SK-N-SH (cell line): Measurements from ENCODE around the gene TSKS. TPM values are rescaled to one million over a fixed set of nuclear protein-coding genes. Genes with fewer than 3 reads are reported as not detected.
A peak's percentile ranks its signal among the peaks of the same experiment; 100 is the strongest.

Source experiments
- CTCF ChIA-PET: fragments of 300-600, 350-600 bp; formaldehyde crosslinking; extraction: SDS; loops from one replicate; lab custom pipeline; 2021; lab: Yijun Ruan, JAX
- POLR2A ChIA-PET: fragments of 350-600 bp; sonication (Branson Sonifier 250); formaldehyde crosslinking; extraction: SDS; loops from one replicate; lab custom pipeline; 2020; ENCODE audit warnings: antibody characterized with exemption, inconsistent platforms; lab: Yijun Ruan, JAX
- DNase-seq: peaks from one replicate; pipeline ENCODE4 v3.0.0; 2012
- H2AFZ ChIP-seq: fragments of 200-600 bp; sonication (generic); 2 replicates; pipeline ENCODE4 v1.8.1; 2016; ENCODE audit warnings: antibody characterized with exemption, mild to moderate bottlenecking, low read depth
- H3F3A ChIP-seq: fragments of 200-600 bp; sonication (generic); replicated peaks from 2 replicates; pipeline ENCODE3; 2016; ENCODE audit warnings: antibody characterized with exemption, mild to moderate bottlenecking; ENCODE audit not compliant: insufficient read depth
- H3K27ac ChIP-seq, 2 experiments: fragments of 200-500 bp in 1 of 2; fragments of 200-600 bp in 1 of 2; sonication (Bioruptor generic) in 1 of 2; sonication (generic), shearing (Covaris generic) in 1 of 2; 2 replicates each; pipeline versions ENCODE4 v1.5.1 to v1.6.1; 2014 to 2016; ENCODE audit warnings: low read depth in 2 of 2, inconsistent platforms in 1 of 2, low read length in 1 of 2, mild to moderate bottlenecking in 1 of 2, mixed read lengths in 1 of 2
- H3K27me3 ChIP-seq: fragments of 200-600 bp; sonication (generic), shearing (Covaris generic); 2 replicates; pipeline ENCODE4 v1.6.1; 2016; ENCODE audit warnings: mixed run types; ENCODE audit not compliant: insufficient read depth
- H3K36me3 ChIP-seq, 2 experiments: fragments of 200-500 bp in 1 of 2; fragments of 200-600 bp in 1 of 2; sonication (Bioruptor generic) in 1 of 2; sonication (generic) in 1 of 2; replicated peaks in 1 of 2; 2 replicates each; pipeline versions ENCODE3 to v1.5.1; 2014 to 2016; ENCODE audit warnings: low read length in 1 of 2, mild to moderate bottlenecking in 1 of 2; ENCODE audit not compliant: insufficient read depth in 2 of 2, control insufficient read depth in 1 of 2
- H3K4me1 ChIP-seq, 2 experiments: fragments of 200-500 bp in 1 of 2; fragments of 200-600 bp in 1 of 2; sonication (Bioruptor generic) in 1 of 2; sonication (generic), shearing (Covaris generic) in 1 of 2; 2 replicates each; pipeline versions ENCODE4 v1.5.1 to v1.6.1; 2014 to 2016; ENCODE audit warnings: low read depth in 1 of 2, low read length in 1 of 2, mixed run types in 1 of 2; ENCODE audit not compliant: insufficient read depth in 2 of 2, control insufficient read depth in 1 of 2
- H3K4me2 ChIP-seq: fragments of 200-600 bp; sonication (generic), shearing (Covaris generic); 2 replicates; pipeline ENCODE4 v1.6.1; 2017; ENCODE audit warnings: mixed run types
- H3K4me3 ChIP-seq, 2 experiments: fragments of 200-500 bp in 1 of 2; fragments of 200-600 bp in 1 of 2; sonication (Bioruptor generic) in 1 of 2; sonication (generic), shearing (Covaris generic) in 1 of 2; 2 replicates each; pipeline versions ENCODE4 v1.5.1 to v1.8.1; 2014 to 2016; ENCODE audit warnings: low read depth in 2 of 2, inconsistent platforms in 1 of 2, low read length in 1 of 2, mild to moderate bottlenecking in 1 of 2, mixed read lengths in 1 of 2, moderate library complexity in 1 of 2
- H3K79me2 ChIP-seq: fragments of 200-600 bp; sonication (generic); 2 replicates; pipeline ENCODE4 v1.8.1; 2017; ENCODE audit warnings: mild to moderate bottlenecking; ENCODE audit not compliant: insufficient read depth
- H3K9ac ChIP-seq: fragments of 200-600 bp; sonication (generic); 2 replicates; pipeline ENCODE4 v1.6.1; 2017; ENCODE audit warnings: mixed run types
- H3K9me2 ChIP-seq: fragments of 200-600 bp; sonication (generic); 2 replicates; pipeline ENCODE4 v1.6.1; 2017; ENCODE audit warnings: mixed run types
- H3K9me3 ChIP-seq: fragments of 200-600 bp; sonication (generic); 2 replicates; pipeline ENCODE4 v1.6.1; 2017; ENCODE audit warnings: mixed run types, mild to moderate bottlenecking, moderate library complexity
- H4K20me1 ChIP-seq: fragments of 200-600 bp; sonication (generic); 2 replicates; pipeline ENCODE4 v1.6.1; 2017; ENCODE audit warnings: mild to moderate bottlenecking, mixed run types; ENCODE audit not compliant: insufficient read depth
- EP300 ChIP-seq, 2 experiments: IDR thresholded peaks; 2 replicates each; pipeline versions ENCODE4 v1.4.0 to v1.6.1; 2012; ENCODE audit warnings: borderline replicate concordance in 1 of 2, low read depth in 1 of 2, low read length in 1 of 2
- FOXM1 ChIP-seq: IDR thresholded peaks from 2 replicates; pipeline ENCODE4 v1.4.0; 2012; ENCODE audit warnings: low read depth, mild to moderate bottlenecking
- GABPA ChIP-seq: IDR thresholded peaks from 2 replicates; pipeline ENCODE4 v1.4.0; 2012; ENCODE audit warnings: low read depth, mild to moderate bottlenecking
- GATA2 ChIP-seq: sonication (generic); formaldehyde crosslinking; IDR thresholded peaks from 2 replicates; pipeline ENCODE4 v1.5.0; 2020; ENCODE audit warnings: mild to moderate bottlenecking, missing genetic modification reagents
- MAX ChIP-seq: IDR thresholded peaks from 2 replicates; pipeline ENCODE4 v1.4.0; 2012; ENCODE audit warnings: low read depth
- NFIC ChIP-seq: IDR thresholded peaks from 2 replicates; pipeline ENCODE4 v1.4.0; 2012; ENCODE audit warnings: borderline replicate concordance
- NRF1 ChIP-seq: IDR thresholded peaks from 2 replicates; pipeline ENCODE4 v1.6.1; 2012; ENCODE audit warnings: low read depth, mild to moderate bottlenecking, low read length
- REST ChIP-seq: IDR thresholded peaks from 2 replicates; pipeline ENCODE4 v1.6.1; 2012; ENCODE audit warnings: mild to moderate bottlenecking, low read depth, low read length, moderate library complexity
- RFX5 ChIP-seq: IDR thresholded peaks from 2 replicates; pipeline ENCODE4 v1.6.1; 2012; ENCODE audit warnings: mild to moderate bottlenecking, improper control_type of control experiment, low read length
- SIN3A ChIP-seq: IDR thresholded peaks from 2 replicates; pipeline ENCODE4 v1.6.1; 2012; ENCODE audit warnings: low read depth, mild to moderate bottlenecking, low read length, moderate library complexity, borderline replicate concordance
- TAF1 ChIP-seq: IDR thresholded peaks from 2 replicates; pipeline ENCODE4 v1.6.1; 2012; ENCODE audit warnings: low read depth, mild to moderate bottlenecking, low read length, moderate library complexity, borderline replicate concordance
- TCF12 ChIP-seq: IDR thresholded peaks from 2 replicates; pipeline ENCODE4 v1.4.0; 2012
- YY1 ChIP-seq: IDR thresholded peaks from 2 replicates; pipeline ENCODE4 v1.4.0; 2012; ENCODE audit warnings: low read depth, mild to moderate bottlenecking
- WGBS: methylation state at CpG from one replicate; pipeline ENCODE4 v1.1.6; 2017; ENCODE audit warnings: low lambda C conversion rate; 5-methylcytosine and 5-hydroxymethylcytosine counted together
- polyA plus RNA-seq, 3 experiments: library from polyadenylated mRNA; depleted of rRNA; stranded (reverse); fragments of >200 nt; gene quantifications; 2 replicates each; pipeline ENCODE4 v1.2.3, GENCODE V29; 2012
- TF ChIP-seq, protein P1 (sequence below): fragments of 150-350 bp; IDR thresholded peaks from 2 replicates; pipeline ENCODE4 v1.6.1; 2017; ENCODE audit warnings: antibody characterized with exemption, low read length, low read depth, borderline replicate concordance
- TF ChIP-seq, protein P2 (sequence below): fragments of 200-600 bp; sonication (generic); IDR thresholded peaks from 2 replicates; pipeline ENCODE4 v1.6.1; 2017; ENCODE audit warnings: antibody characterized with exemption, mild to moderate bottlenecking, moderate library complexity

TSKS gene
- polyA plus RNA-seq, 1 of the 3 experiments (the other 2 are of a cell fraction): not detected

DNA sequence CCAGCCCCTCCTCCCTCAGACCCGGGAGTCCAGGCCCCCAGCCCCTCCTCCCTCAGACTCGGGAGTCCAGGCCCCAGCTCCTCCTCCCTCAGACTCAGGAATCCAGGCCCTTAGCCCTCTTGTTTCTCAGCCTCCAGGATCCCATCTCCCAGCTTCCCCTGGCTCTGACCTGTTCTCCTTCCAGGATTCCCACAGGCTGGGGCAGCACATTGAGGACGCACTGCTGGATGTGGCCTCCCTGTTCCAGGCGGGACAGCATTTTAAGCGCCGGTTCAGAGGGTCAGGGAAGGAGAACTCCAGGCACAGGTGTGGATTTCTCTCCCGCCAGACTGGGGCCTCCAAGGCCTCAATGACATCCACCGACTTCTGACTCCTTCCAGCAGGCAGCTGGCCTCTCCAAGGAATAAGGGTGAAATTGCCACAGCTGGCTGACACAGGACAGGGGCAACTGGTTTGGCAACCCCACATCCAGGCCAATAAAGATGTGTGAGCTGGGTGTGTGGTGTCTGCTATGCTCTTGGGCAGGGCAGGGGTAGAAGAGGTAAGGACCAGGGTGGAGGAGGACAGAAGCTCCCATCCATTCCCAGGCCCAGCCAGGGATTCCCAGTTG lies 49.8 kb downstream of the TSKS start:
- H3K36me3 ChIP-seq: peaks cover 0 to 8% of the 10 kb centered on the region in 2 experiments
- WGBS: 77% methylated on average over 7 of the region's 8 CpGs
- H3K27ac ChIP-seq: peak overlapping the region in 1 of 2 experiments; percentile 65; a peak in 1 of 4 replicates
- no peaks in the 10 kb centered on the region for H3K27me3 ChIP-seq
- H4K20me1 ChIP-seq: no peaks in the 10 kb centered on the region
- CTCF ChIA-PET: interaction anchor here (0.6 to 2.1 kb wide), 5 partner anchors 23 to 225 kb away, joined by 3 to 10 read pairs (median 3); partner anchors contain the start of gene ADM5
- no peak overlapping the region for H3K4me2 ChIP-seq
- no peak for DNase-seq
- no peaks in the 10 kb centered on the region for H3K9me3 ChIP-seq
- H3K79me2 ChIP-seq: no peaks in the 10 kb centered on the region
- no peak overlapping the region for H3K9ac ChIP-seq
- peaks cover 0 to 8% of the 10 kb centered on the region in 2 experiments; a peak in 1 of 4 replicates for H3K4me1 ChIP-seq
- TF ChIP-seq TAF1 (no peak), SIN3A (no peak), FOXM1 (no peak), TCF12 (no peak), YY1 (no peak), RFX5 (no peak), GATA2 (no peak), NRF1 (no peak), REST (no peak), NFIC (no peak), EP300 (IDR thresholded peaks at IDR 0.05; ENCODE audit: borderline replicate concordance in 1 of 2, low read depth in 1 of 2, low read length in 1 of 2) (no peak), MAX (no peak), GABPA (no peak)
- TF ChIP-seq, protein P1, sequence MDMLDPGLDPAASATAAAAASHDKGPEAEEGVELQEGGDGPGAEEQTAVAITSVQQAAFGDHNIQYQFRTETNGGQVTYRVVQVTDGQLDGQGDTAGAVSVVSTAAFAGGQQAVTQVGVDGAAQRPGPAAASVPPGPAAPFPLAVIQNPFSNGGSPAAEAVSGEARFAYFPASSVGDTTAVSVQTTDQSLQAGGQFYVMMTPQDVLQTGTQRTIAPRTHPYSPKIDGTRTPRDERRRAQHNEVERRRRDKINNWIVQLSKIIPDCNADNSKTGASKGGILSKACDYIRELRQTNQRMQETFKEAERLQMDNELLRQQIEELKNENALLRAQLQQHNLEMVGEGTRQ: no peak
- TF ChIP-seq, protein P2, sequence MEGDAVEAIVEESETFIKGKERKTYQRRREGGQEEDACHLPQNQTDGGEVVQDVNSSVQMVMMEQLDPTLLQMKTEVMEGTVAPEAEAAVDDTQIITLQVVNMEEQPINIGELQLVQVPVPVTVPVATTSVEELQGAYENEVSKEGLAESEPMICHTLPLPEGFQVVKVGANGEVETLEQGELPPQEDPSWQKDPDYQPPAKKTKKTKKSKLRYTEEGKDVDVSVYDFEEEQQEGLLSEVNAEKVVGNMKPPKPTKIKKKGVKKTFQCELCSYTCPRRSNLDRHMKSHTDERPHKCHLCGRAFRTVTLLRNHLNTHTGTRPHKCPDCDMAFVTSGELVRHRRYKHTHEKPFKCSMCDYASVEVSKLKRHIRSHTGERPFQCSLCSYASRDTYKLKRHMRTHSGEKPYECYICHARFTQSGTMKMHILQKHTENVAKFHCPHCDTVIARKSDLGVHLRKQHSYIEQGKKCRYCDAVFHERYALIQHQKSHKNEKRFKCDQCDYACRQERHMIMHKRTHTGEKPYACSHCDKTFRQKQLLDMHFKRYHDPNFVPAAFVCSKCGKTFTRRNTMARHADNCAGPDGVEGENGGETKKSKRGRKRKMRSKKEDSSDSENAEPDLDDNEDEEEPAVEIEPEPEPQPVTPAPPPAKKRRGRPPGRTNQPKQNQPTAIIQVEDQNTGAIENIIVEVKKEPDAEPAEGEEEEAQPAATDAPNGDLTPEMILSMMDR: no peak
- no peaks in the 10 kb centered on the region for H3K9me2 ChIP-seq
- POLR2A ChIA-PET: interaction anchor here (0.6 to 1.5 kb wide), 7 partner anchors 11 to 134 kb away, joined by 3 to 6 read pairs (median 4); partner anchors contain the start of gene AP2A1
- peaks cover 7% of the 10 kb centered on the region for H3F3A ChIP-seq
- no peak overlapping the region for H3K4me3 ChIP-seq
- H2AFZ ChIP-seq: no peak overlapping the region
